Neural cell (in vitro differentiated cells): ENCODE measurements around the gene C3orf33.

Experiments used
- CTCF ChIP-seq: fragments of 450-650 bp; IDR thresholded peaks from 2 replicates; pipeline ENCODE4 v1.5.1; 2014; ENCODE audit warnings: antibody characterized with exemption, mild to moderate bottlenecking, moderate library complexity; ENCODE audit not compliant: poor library complexity, severe bottlenecking
- EP300 ChIP-seq: fragments of 450-650 bp; conservative IDR thresholded peaks from 2 replicates; pipeline ENCODE4 v1.6.1; 2014; ENCODE audit warnings: antibody characterized with exemption, mild to moderate bottlenecking, moderate library complexity; ENCODE audit not compliant: poor library complexity, severe bottlenecking
- EZH2 ChIP-seq: fragments of 200-600, 300-800 bp; shearing (Covaris generic), sonication (generic); IDR thresholded peaks from 2 replicates; pipeline ENCODE4 v1.6.1; 2014; ENCODE audit warnings: antibody characterized with exemption, low read length, borderline replicate concordance, mild to moderate bottlenecking; ENCODE audit not compliant: insufficient read depth, poor library complexity, severe bottlenecking
- POLR2AphosphoS5 ChIP-seq: IDR thresholded peaks from 2 replicates; pipeline ENCODE4 v1.6.1; 2012
- RAD21 ChIP-seq: fragments of 450-650 bp; conservative IDR thresholded peaks from 2 replicates; pipeline ENCODE4 v1.6.1; 2014; ENCODE audit warnings: antibody characterized with exemption, mild to moderate bottlenecking, moderate library complexity
- REST ChIP-seq: IDR thresholded peaks from 2 replicates; pipeline ENCODE4 v1.6.1; 2012; ENCODE audit warnings: borderline replicate concordance

- no peak for TF ChIP-seq CTCF
- TF ChIP-seq REST: peak; percentile 4
- TF ChIP-seq RAD21: peak; percentile 26
- TF ChIP-seq POLR2AphosphoS5: peak; percentile 78
- TF ChIP-seq EP300: no peak
- no peak for TF ChIP-seq EZH2
These were observed 61.3 kb downstream of the C3orf33 start, which contains the start of gene PLCH1 for GRCh38 chr3:155744626-155745324.
